CD4-positive, alpha-beta memory T cell (primary cell): ENCODE data around the gene TMEM222. TPM values are rescaled to one million over a fixed set of nuclear protein-coding genes. Genes with fewer than 3 reads are reported as not detected.
A peak's percentile ranks its signal among the peaks of the same experiment; 100 is the strongest.
"Not testable (repeated sequence)": the region's sequence is repeated elsewhere in the genome, so short reads cannot be mapped to it uniquely, and the experiment has no call there.

Source experiments
- CTCF ChIA-PET: fragments of 350-600 bp; sonication (Branson Sonifier 250); formaldehyde crosslinking; loops from one replicate; lab custom pipeline; 2021; ENCODE audit warnings: inconsistent platforms; ENCODE audit not compliant: partially characterized antibody; lab: Charles Lee
- POLR2A ChIA-PET: fragments of 350-600 bp; sonication (Branson Sonifier 250); formaldehyde crosslinking; loops from one replicate; lab custom pipeline; 2021; ENCODE audit not compliant: partially characterized antibody; lab: Charles Lee
- DNase-seq, 5 donors: peaks; one replicate each; pipeline versions ENCODE4 v3.0.0 to v3.0.0-alpha.2; 2020 to 2022; ENCODE audit warnings: mixed read lengths in 1 of 5
- H3K27ac ChIP-seq: one replicate; pipeline ENCODE4 v1.7.0; 2013; ENCODE audit warnings: low read depth, low read length
- H3K27me3 ChIP-seq: 2 replicates; pipeline ENCODE4 v1.7.0; 2013; ENCODE audit warnings: mild to moderate bottlenecking, low read length, moderate library complexity; ENCODE audit not compliant: insufficient read depth
- H3K36me3 ChIP-seq: 2 replicates; pipeline ENCODE4 v1.7.0; 2013; ENCODE audit warnings: mild to moderate bottlenecking, low read length, moderate library complexity; ENCODE audit not compliant: insufficient read depth
- H3K4me1 ChIP-seq: 2 replicates; pipeline ENCODE4 v1.7.0; 2013; ENCODE audit warnings: mild to moderate bottlenecking, low read length, moderate library complexity; ENCODE audit not compliant: insufficient read depth
- H3K4me3 ChIP-seq, 2 donors: one replicate each; pipeline ENCODE4 v1.7.0; 2013; ENCODE audit warnings: low read length in 2 of 2, mild to moderate bottlenecking in 1 of 2
- H3K9me3 ChIP-seq, 2 donors: one replicate each; pipeline ENCODE4 v1.7.0; 2013; ENCODE audit warnings: low read length in 2 of 2, control low read depth in 1 of 2; ENCODE audit not compliant: control insufficient read depth in 1 of 2
- H3K27ac Mint-ChIP-seq, 7 donors: one replicate each; pipeline ENCODE4 v1.8.0; 2020 to 2021; ENCODE audit warnings: mixed read lengths in 7 of 7, mild to moderate bottlenecking in 6 of 7, inconsistent platforms in 3 of 7, moderate library complexity in 3 of 7
- H3K27me3 Mint-ChIP-seq, 2 donors: one replicate each; pipeline ENCODE4 v1.8.0; 2020 to 2021; ENCODE audit warnings: mixed read lengths in 2 of 2
- H3K36me3 Mint-ChIP-seq, 2 donors: one replicate each; pipeline ENCODE4 v1.8.0; 2020 to 2021; ENCODE audit warnings: mixed read lengths in 2 of 2, inconsistent platforms in 1 of 2, mild to moderate bottlenecking in 1 of 2
- H3K4me1 Mint-ChIP-seq, 4 donors: one replicate each; pipeline ENCODE4 v1.8.0; 2020 to 2021; ENCODE audit warnings: mixed read lengths in 4 of 4, mild to moderate bottlenecking in 1 of 4
- H3K4me3 Mint-ChIP-seq, 8 donors: one replicate each; pipeline ENCODE4 v1.8.0; 2020 to 2021; ENCODE audit warnings: mixed read lengths in 8 of 8, mild to moderate bottlenecking in 7 of 8, moderate library complexity in 6 of 8, inconsistent platforms in 3 of 8
- H3K9me3 Mint-ChIP-seq, 8 donors: one replicate each; pipeline ENCODE4 v1.8.0; 2020 to 2021; ENCODE audit warnings: mixed read lengths in 8 of 8, mild to moderate bottlenecking in 5 of 8, inconsistent platforms in 3 of 8, moderate library complexity in 1 of 8
- intact Hi-C: fragments of 100-400 bp; cut with micrococcal nuclease; formaldehyde crosslinking; loops from one replicate; pipeline ENCODE4 v1.15.1; 2023
- polyA plus RNA-seq, 2 donors: library from polyadenylated mRNA; unstranded; fragments of 300-500 nt; fragmentation: Illumina TruSeq; gene quantifications; one replicate each; pipeline ENCODE4 v1.2.3, GENCODE V29; 2021
- total RNA-seq, 2 experiments: library from RNA; stranded (reverse); gene quantifications; one replicate each; pipeline ENCODE4 v1.2.3, GENCODE V29; 2021

TMEM222 gene
- total and polyA plus RNA-seq, 4 experiments from 2014 or later: 44.4 to 80.9 (median 50.4) TPM

DNA sequence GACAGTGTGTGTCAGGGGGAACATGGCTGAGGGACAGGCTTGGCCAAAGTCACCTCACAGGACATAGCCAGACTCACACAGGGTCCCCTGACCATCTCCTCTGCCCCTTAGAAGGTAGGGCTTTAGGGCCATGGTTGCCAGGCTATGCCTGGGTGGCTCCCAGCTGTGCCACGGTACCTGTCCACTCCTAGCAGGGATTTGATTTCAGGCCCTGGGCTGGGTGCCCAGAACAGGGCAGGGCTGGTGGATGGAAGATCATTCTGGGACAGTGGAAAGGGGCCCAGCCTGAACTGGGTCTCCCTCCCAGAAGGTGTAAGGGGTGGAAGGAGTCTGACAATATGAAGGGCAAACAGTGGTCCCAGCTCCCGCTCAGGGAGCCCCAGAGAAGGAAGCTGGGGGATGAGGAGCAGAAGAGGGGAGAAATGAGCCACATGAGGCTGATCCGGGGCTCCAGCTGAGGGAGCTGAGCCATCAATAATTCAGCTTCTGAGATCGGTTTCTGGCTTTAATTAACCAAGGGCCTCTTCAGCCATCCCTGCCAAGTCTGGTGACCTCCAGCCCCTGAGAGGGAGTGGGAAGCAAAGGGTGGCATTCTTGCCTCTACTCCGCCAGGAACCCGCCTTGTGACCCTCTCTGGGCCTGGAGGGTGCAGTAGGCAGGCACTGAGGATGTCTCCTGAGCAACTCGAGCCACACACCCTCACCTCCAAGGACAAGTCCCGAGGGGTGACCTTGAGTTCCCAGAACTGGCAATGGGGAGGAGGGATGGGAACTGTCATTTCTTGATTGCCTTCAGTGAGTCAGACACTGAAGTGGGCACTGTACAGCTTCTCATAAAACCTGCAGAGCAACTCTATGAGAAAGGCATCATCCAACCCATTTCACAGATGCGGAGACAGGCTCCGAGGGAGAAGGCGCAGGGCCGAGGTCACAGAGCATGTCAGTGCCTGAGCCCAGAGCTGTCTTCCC, 59.1 kb downstream of the TMEM222 start:
- H3K36me3 Mint-ChIP-seq: no peaks in the 10 kb centered on the region

DNA sequence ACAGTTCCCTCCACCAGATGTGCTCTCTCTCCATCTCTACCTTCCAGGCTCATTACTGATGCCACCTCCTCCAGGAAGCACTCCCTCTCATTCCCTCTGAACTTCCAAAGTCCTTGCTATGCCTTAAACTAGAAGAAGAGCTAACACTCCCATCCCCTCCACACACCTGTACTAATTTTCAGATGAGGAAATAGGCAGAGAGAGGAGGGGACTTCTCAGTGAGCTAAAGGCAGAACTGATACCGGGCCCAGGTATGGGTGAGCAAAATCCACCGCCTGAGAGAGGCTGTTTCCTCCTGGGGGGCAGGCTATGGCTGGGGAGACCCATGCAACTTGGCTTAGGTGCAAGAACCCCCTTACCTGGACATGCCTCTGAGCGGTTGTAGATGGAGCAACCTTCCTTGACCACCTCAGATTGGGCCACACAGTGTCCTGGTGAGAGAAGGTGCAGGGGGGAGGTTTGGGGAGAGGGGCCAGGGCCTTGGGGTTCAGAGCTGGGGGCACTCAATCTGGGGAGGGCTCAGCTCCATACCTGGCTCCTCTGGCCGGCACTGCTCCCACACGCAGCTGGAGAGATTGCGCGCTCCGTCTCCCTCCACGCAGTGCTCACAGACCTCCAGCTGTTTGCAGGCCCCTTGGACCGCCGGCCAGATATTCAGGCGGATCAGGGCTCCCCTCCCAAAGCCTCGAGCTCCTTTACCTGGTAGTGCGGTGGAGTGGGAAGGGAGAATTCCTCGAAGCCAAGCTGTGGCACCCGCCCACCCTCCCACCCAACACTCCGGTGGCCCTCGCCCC, 60.2 kb downstream of the TMEM222 start:
- Histone ChIP-seq H3K27me3 (no peaks in the 10 kb centered on the region), H3K9me3 (no peaks in the 10 kb centered on the region), H3K27ac (no peak overlapping the region), H3K36me3 (no peaks in the 10 kb centered on the region), H3K4me3 (no peak overlapping the region), H3K4me1 (no peaks in the 10 kb centered on the region)
- Mint-ChIP-seq H3K4me1 (peaks cover 0 to 2% (median 0%) of the 10 kb centered on the region in 4 donors), H3K36me3 (no peaks in the 10 kb centered on the region), H3K9me3 (no peaks in the 10 kb centered on the region), H3K4me3 (no peak overlapping the region), H3K27me3 (peaks cover 1 to 2% of the 10 kb centered on the region in 2 donors), H3K27ac (no peak overlapping the region)
- CTCF ChIA-PET: interaction anchor here (1.1 to 12.1 kb wide), 4 partner anchors 25 to 84 kb away, joined by 3 to 325 read pairs (median 70); no protein-coding TSS in a partner anchor
- POLR2A ChIA-PET: interaction anchor here (1.1 kb wide), 1 partner anchor 25 kb away, joined by 4 read pairs; no protein-coding TSS in a partner anchor
- no peak for DNase-seq
- intact Hi-C loops: no loop called here

More for the DNA sequence above, 59.1 kb downstream of the TMEM222 start:
- Histone ChIP-seq H3K27ac (no peak overlapping the region), H3K27me3 (no peaks in the 10 kb centered on the region), H3K9me3 (no peaks in the 10 kb centered on the region), H3K4me1 (no peaks in the 10 kb centered on the region), H3K36me3 (no peaks in the 10 kb centered on the region), H3K4me3 (no peak overlapping the region)
- intact Hi-C loops: no loop called here
- Mint-ChIP-seq H3K27me3 (peaks cover 0 to 2% of the 10 kb centered on the region in 2 donors), H3K27ac (peak overlapping the region in 1 of 7 donors; percentile 64), H3K4me3 (no peak overlapping the region), H3K4me1 (peaks cover 0 to 2% (median 0%) of the 10 kb centered on the region in 4 donors), H3K9me3 (no peaks in the 10 kb centered on the region)
- no peak for DNase-seq
- ChIA-PET POLR2A (no interaction called here), CTCF (interaction anchor here (2.7 to 12.1 kb wide), 3 partner anchors 24 to 83 kb away, joined by 9 to 325 read pairs (median 130); no protein-coding TSS in a partner anchor)

DNA sequence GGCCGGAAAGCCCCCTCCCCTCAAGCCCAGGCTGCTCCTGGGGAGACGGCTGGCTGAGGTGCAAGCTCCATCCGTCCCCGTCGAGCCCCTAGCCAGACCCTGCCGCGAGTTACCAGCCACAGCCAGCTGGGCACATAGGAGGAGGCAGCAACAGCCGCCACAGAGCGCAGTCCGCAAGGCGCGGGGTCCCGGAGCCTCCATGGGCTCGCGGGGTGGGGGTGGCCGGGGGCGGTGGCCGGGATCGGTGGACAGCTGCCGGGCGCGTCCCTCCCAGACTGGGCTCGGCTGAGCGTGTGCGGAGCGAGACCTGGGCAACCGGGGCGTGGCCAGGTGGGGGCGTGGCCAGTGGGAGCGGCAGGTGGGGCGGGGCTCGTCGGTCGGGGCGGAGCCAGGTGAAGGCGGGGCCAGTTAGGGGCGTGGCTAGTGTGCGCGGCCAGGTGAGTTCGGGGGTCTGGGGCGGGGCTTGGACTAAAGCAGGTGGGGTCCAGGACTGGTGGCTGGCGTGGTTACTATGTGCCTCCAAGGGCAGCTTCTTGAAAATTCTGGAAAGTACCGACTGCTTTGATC, 61.2 kb downstream of the TMEM222 start, which contains the start of gene CD164L2:
TSS of gene CD164L2 (minus strand) at position 295 of the 567 bp plus-strand sequence. CDS start at position 201, 94 bp downstream.
- Mint-ChIP-seq H3K27me3 (peaks cover 1 to 2% of the 10 kb centered on the region in 2 donors), H3K4me3 (peak within 1 kb of the TSS in 2 of 8 donors; percentile 15 to 31), H3K4me1 (peaks cover 0 to 2% (median 0%) of the 10 kb centered on the region in 4 donors), H3K27ac (peak within 1 kb of the TSS in 1 of 7 donors; percentile 61), H3K9me3 (no peaks in the 10 kb centered on the region), H3K36me3 (no peaks in the 10 kb centered on the region)
- Histone ChIP-seq H3K9me3 (no peaks in the 10 kb centered on the region), H3K4me1 (no peaks in the 10 kb centered on the region), H3K4me3 (no peak within 1 kb of the TSS), H3K27ac (no peak within 1 kb of the TSS), H3K36me3 (no peaks in the 10 kb centered on the region), H3K27me3 (no peaks in the 10 kb centered on the region)
- CTCF ChIA-PET: interaction anchor here (1.1 to 12.1 kb wide), 4 partner anchors 26 to 85 kb away, joined by 3 to 325 read pairs (median 70); no protein-coding TSS in a partner anchor
- peak in 3 of 5 donors; percentile 36 to 52 (median 36) for DNase-seq
- intact Hi-C loops: no loop called here
- POLR2A ChIA-PET: interaction anchor here (1.1 kb wide), 1 partner anchor 26 kb away, joined by 4 read pairs; no protein-coding TSS in a partner anchor

DNA sequence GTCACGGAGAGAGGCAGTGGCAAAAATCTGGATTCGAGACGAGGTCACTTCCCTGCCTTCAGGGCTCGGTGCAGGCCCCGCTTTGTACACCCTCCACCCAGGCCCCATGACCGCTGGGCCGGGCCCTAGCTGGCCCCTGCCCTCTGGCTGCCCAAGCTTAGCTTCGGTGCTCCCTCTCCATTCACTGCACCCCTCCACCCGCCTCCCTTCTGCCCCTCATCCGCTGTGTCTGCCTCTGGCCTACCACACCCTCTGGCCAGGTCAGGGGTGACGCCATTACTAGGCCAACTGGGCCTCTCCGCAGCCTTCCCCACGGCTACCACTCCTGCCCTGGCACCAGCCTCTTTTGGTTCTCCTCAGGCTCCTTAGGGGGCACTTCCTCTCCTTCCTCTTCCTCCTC, 61.7 kb downstream of the TMEM222 start:
- Mint-ChIP-seq H3K4me1 (peaks cover 0 to 5% (median 4%) of the 10 kb centered on the region in 4 donors), H3K27ac (no peak overlapping the region), H3K27me3 (peaks cover 2 to 5% of the 10 kb centered on the region in 2 donors), H3K9me3 (no peaks in the 10 kb centered on the region), H3K36me3 (no peaks in the 10 kb centered on the region), H3K4me3 (no peak overlapping the region)
- Histone ChIP-seq H3K36me3 (no peaks in the 10 kb centered on the region), H3K27me3 (no peaks in the 10 kb centered on the region), H3K4me3 (no peak overlapping the region), H3K27ac (no peak overlapping the region), H3K9me3 (no peaks in the 10 kb centered on the region), H3K4me1 (no peaks in the 10 kb centered on the region)
- no peak for DNase-seq
- POLR2A ChIA-PET: interaction anchor here (0.9 to 1.1 kb wide), 2 partner anchors 26 to 83 kb away, joined by 3 to 4 read pairs; no protein-coding TSS in a partner anchor
- CTCF ChIA-PET: interaction anchor here (1.1 to 12.1 kb wide), 5 partner anchors 17 to 86 kb away, joined by 3 to 325 read pairs (median 9); partner anchors contain the start of gene MAP3K6
- intact Hi-C loops: no loop called here

DNA sequence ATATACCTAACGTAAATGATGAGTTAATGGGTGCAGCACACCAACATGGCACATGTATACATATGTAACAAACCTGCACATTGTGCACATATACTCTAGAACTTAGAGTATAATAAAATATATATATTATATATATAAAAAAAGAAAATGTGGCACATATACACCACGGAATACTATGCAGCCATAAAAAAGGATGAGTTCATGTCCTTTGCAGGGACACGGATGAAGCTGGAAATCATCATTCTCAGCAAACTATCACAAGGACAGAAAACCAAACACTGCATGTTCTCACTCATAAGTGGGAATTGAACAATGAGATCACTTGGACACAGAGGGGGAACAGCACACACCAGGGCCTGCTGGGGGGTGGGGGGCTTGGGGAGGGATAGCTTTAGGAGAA, 62.8 kb downstream of the TMEM222 start:
- CTCF ChIA-PET: interaction anchor here (1.1 to 12.1 kb wide), 4 partner anchors 18 to 283 kb away, joined by 3 to 325 read pairs (median 67); partner anchors contain the start of gene MAP3K6
- H3K4me3 ChIP-seq, H3K4me1 Mint-ChIP-seq, H3K27ac ChIP-seq, H3K27ac Mint-ChIP-seq, H3K36me3 ChIP-seq, intact Hi-C loops, H3K9me3 ChIP-seq, H3K9me3 Mint-ChIP-seq, H3K4me3 Mint-ChIP-seq, H3K27me3 ChIP-seq, DNase-seq, H3K36me3 Mint-ChIP-seq, H3K4me1 ChIP-seq, H3K27me3 Mint-ChIP-seq: not testable (repeated sequence)
- POLR2A ChIA-PET: interaction anchor here (0.9 kb wide), 1 partner anchor 84 kb away, joined by 3 read pairs; no protein-coding TSS in a partner anchor
